NCI-H446 (cell line): ENCODE measurements around the gene RPTOR.

Experiments
- DNase-seq, 2 experiments: peaks; one replicate each; lab custom pipeline; 2025; lab: John Stamatoyannopoulos, UW

The RPTOR gene

DNA sequence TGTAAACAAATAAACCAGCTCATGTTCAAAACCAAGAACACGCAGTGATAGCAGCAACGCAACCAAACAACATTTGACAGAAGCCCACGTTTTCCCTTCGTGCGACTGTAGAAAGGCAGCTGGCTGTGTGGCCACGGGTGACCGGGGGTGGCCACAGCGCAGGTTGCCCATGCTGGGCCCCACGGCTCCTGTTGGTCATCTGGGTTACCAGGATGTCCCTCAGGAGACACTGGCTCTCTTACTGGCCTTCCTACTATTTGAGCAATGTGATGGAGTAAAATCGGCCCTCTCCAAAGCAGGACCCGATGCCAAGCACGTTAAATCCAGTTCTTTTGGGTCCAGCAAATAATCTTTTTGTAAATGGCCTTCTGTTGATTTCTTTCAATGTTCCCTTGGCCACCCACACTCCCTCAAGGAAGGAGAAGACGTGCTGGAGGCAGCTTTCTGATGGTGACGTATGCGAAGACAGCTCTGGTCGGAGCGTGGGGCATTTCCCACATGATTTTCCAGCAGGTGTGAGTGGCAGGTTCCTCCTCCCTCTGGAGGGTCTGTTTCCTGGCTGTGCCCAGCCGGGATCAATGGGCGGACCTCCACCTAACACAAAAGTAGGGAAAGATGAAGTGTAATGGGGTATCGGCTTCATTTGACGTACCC, 303.9 kb downstream of the RPTOR start:
- DNase-seq = no peak

DNA sequence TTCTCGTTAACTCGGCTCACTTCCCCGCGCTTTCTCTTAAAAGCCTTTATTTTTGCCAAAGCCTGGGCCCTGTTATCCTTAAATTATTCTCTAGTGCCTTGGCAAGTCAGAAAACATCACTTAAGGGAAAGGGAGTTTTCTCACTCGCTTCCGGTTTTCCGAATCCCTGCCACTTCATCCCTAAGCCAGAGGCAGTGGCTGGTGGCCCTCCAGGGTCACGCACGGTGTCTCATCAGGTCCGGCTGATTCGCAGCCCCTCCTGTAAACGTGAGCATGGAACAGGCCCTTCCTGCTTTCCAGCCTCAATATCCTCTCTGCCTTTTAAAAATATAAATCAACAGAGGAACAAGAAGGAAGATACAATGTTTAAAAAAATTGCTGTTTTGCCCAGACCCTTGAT, 304.5 kb downstream of the RPTOR start:
- no peak for DNase-seq

DNA sequence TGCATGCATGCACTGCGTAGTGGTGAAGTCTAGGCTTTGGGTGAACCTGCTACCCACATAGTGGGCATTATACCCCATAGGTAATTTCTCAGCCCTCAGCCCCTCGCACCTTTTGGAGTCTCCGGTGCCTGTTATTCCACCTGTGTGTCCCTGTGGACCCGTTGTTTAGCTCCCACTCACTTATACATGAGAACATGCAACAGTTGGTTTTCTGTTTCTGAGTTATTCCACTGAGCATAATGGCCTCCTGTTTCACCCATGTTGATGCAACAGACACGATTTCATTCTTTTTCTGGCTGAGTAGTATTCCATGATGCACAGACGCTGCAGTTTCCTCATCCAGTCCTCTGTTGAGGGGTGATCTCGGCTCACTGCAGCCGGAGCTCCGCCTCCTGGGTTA, 305.5 kb downstream of the RPTOR start:
- DNase-seq = no peak

DNA sequence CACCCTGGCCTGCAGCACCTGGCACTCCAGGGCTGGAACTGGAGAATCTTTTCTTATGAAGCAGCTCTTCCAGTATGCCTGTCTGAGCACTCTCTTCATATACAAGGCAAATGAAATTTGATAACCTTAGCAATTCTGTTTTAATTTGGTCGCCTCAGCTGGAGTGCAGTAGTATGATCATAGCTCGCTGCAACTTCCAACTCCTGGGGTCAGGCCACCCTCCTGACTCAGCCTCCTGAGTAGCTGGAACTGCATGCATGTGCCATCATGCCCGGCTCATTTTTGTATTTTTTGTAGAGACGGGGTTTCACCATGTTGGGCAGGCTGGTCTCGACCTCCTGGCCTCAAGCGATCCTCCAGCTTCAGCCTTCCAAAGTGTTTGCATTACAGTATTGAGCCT, 306.2 kb downstream of the RPTOR start:
- DNase-seq = no peak

DNA sequence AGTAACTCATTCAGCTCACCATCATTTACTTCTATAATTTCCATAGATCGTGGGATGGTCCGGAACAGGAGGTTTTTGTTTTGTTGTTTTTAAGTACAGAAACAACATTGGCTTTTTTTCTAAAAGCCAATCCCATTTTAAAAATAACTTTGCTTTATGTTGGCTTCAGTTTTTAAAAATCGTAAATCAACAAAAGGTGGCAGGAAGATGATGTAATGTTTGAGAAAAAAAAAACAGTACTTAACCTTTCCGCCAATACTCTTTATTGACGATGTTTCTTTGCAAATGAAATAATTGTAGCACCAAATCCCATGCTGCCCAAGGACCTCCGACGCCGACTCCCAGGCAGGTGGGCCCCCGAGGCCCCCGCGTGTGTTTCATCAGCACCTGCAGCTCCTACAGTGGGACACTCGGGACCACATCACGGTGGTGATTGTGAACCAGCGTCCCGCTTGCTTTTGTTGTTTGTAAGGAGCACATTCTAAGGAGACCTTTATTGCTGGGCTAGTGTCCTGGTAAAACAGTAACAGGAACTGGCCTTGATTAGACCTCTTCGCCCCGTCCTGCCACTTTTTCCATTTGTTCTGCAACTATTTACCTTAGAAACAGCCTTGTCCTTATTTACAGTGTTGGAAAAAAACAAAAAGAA, 306.8 kb downstream of the RPTOR start:
- DNase-seq = no peak

DNA sequence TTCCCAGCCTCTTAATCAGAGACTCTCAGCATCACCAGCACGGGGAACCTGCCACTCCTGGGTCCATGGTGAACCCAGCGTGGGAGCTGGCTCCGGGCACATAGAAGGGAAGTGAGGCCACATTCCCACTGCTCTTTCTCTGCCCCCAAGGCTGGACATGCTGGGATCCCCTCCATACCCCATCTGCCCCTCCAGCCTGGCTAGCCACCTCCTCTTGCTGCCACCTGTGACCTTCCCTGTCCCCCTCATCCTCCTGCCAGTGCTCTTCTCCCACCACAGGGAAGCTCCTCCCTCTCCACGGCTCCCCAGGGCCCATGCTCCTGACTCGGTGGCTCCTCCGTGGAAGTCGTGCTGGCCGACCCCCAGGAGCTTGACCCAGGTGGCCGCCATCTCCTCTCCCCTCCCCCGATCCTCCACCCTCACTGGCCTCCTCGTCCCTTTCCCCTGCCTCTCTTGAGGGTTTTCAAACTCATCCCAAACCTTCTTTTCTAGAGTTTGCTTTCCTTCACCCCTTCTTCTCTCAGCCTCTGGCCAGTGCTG, 307.9 kb downstream of the RPTOR start:
- DNase-seq = no peak

DNA sequence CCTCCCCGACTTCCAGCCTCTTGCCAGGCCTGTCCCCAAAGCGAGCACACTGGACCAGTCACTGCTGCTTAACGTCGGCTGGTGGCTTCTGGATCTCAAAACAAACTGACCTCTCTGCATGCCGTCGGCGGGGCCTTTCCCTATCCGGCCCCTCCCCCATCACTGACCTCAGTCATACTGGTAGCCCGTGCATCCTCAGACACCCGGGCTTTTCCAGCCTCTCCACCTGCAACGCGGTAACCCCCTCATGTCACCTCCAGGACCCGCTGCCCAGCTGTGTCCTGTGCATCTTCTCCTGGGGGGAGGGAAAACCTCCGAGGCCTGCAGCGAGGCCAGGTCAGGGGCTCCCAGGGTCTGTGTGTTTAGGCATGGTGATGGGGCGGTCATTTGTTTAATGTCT, 308.4 kb downstream of the RPTOR start:
- no peak for DNase-seq

DNA sequence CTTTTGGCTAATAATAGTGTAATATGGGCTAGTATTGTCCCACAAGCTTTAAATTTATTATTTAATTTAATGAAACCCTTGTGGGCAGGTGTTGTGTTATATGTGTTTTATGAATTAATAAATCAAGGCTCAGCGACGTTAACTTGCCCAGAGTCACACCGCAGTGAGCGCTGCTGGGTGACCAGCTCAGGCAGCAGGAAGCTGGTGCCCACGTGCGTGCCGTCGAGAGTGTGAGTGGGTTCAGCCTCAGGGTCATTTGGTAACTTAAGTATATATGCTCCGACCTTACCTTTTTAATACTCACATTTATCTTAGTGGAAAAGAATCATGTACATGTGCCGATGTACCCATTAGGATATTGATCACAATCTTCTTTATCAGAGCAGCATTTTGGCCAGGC, 309.6 kb downstream of the RPTOR start:
- no peak for DNase-seq

DNA sequence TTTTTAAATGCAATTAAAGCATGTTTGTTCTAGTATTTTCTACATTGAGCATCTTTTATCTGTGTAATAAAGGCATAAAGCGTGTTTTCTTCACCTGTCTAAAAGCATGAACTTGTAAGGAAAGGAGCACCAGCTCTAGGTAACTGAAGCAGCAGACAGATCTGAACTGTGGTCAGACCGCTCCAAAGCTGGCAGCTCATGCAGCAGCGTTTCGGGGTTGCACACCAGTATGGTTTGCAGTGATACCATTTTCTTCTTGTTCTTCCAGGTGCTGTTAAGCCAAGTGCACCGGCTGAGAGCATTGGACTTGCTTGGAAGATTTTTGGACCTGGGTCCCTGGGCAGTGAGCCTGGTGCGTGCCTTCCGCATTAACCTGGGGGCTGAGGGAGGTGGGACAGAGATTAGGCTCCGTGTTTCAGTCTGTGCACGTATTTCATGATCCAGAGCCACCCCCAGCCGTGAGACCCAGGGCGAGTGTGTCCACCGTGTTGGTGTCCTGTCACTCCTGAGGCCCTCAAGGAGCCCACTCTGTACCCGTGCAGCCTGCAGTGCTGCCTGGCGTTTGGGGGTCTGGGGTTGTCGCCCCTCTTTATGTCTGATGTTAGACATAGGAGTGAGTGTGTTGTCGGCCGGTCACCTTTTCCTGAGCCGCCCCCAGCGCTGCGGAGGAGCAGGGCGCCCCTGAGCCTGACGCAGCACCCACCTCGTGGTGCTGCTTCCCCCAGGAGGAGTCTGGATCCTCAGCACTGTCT, 310.7 kb downstream of the RPTOR start:
- DNase-seq = no peak

DNA sequence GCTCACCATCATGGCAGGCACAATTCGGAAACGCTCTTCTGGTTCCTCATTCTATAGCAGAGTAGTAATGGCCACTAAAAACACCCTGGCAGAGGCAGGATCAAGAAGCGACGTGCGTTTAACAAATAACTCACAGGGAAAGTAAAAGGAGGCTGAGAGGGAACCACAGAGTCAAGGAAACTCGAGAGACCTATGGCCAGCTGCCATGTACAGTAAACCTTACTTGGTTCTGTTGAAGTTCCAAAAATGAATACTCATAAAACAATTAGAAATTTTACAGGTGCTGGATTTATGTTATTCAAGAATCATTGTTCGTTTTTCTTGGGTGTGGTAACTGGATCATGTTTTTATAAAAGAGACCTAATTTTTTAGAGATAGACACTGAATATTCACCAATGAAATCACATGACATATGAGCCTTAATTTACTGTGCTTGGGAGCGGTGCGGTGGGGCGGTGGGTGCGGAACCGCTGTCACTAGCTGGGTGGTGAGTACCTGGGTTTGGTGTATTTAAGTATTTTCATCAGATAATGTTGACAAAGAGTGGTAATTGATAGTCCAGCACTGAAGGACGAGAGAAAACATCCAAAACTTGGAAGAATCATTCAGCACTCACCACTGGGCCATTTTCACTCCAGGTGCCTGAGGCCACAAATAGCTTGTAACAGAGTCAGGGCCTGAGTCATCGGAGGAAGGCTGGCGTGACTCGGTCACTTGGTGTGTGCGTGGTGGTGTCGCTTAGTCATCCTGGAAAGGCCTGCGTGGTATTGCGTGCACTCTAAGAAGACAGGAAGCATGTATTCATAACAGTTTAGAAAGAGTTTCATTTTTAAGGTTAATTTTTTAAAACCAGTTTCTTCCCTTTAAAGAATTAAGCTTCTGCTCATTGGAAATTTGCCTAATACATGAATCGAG, 311.6 kb downstream of the RPTOR start:
- DNase-seq = no peak

DNA sequence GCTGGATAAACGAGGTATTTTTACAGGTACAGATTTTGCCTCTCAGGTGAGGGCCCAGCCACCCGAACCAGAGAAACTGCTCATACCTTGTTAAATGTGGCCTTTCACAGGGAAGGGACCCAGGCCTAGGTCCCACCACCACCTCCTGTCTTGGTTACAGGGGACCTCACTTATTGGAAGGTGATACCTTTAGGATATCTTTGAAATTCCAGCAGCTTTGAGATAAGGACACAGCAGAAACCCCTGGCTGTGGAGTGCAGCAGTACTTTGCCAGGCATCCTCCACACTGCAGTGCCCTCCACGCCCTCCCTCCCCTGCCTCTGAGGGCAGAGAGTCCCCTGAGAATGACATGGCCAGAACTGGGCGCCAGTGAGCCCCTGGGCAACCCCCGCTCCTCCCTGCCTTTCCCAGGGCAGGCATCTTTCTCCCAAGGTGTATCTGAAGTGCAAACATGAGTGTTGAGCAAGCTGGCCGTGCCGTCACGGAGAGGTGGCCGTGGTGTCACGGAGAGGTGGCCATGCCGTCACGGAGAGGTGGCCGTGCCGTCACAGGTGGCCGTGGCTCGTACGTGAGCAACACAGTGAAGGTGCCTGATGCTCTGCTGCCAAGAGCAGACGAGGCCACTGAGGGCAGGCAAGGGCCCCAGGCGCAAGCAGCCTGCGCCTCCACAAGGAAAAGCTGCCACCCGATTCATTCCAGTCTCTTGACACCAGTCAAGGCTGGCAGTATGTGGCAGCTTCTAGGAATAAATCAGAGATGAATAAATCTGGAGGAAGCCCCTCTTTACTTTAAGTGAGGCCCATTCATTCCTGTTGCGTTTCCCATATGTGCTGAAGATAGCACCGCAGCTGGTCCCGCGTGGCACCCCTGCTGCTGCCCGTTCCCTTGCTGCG, 312.5 kb downstream of the RPTOR start:
- no peak for DNase-seq

DNA sequence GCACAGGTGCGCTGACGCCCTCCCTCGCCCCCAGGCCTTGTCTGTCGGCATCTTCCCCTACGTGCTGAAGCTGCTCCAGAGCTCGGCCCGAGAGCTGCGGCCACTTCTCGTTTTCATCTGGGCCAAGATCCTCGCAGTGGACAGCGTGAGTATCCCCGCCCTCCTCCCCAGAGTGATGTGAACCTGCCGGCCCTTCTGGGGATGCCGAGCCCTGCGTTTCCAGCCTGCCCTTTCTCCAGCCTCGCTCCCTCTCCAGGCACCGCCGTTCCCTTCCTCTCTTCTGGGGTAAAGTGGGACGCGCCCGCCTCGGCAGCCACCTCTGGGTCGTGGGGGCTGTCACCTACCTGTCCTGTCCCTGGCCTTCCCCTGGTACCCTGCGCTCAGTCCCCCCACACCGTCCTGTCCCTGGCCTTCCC, 313.1 kb downstream of the RPTOR start:
- no peak for DNase-seq

DNA sequence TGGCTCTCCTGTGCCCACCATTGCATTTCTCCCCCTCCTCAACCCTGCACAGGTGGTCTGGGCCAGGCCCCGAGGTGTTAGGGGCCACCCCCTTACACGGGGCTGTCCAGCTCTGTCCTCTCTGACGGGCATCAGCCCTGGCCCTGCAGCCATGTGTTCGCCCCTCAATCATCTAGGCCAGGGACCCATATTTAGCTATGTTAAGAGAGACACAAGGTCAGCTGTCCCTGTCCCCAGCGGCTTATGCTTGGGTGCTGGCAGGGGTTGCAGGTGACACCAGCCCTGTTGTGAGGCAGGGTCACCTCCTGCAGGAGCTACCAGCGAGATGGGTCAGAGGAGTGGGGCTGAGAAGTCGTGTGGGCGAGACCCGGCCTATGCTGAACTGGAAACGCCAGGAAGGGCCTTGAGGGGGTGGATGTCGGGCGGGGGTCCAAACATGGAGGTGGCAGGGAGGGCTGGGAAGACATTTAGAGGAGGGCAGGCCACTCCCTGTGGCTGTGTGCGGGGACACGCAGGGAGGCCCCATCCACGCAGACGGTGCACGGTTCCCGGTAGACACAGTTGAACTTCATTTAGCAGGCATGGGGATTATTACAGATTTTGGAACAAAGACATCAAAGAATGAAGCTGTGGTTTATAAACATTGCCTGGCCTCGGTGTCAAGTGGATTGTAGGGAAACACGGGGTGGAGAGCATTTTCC, 313.8 kb downstream of the RPTOR start:
- no peak for DNase-seq

DNA sequence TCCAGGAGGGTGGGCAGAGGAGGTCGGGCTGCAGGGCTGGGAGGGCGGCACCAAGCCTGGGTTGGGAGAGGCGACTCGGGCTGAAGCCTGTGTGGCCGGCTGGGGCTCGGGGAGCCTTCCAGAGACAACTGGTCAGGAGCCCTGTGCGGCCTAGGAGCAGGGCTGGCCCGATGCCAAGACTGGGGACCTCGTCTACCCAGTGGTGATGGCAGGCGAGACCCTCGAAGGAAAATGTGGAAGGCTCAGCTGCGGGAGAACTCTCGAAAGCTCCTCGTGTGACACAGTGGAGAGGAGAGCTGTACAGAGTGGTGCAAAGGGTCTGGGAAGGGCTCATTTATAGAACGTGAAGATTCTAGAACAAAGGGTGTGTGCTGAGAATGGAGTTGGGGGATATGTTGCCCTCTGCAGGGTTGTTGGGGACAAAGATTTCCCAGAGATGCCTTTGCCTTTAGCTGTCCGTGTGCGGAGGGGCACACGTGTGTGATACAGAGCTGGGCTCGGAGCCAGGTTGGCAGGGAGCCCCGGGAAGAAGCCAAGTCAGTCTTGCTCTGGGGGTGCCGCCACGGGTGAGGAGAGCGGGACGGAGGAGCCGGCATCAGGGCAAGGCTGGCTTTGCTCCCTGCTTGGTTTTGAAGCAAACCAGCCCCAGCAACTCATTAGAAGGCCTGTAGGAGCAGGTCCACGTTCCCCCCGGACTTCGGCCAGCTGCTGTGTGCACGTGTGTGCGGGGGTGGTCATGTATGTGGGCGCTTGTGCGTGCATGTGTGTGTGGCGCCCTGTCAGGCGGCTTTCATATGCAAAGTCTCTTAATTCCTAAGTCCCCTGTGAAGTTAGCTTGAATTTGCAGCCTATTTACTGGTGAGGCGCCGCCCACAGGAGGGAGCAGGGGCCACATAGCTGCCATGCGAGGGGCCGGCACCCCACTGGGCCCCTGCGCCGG, 314.6 kb downstream of the RPTOR start:
- peak; percentile 84 to 93 for DNase-seq

DNA sequence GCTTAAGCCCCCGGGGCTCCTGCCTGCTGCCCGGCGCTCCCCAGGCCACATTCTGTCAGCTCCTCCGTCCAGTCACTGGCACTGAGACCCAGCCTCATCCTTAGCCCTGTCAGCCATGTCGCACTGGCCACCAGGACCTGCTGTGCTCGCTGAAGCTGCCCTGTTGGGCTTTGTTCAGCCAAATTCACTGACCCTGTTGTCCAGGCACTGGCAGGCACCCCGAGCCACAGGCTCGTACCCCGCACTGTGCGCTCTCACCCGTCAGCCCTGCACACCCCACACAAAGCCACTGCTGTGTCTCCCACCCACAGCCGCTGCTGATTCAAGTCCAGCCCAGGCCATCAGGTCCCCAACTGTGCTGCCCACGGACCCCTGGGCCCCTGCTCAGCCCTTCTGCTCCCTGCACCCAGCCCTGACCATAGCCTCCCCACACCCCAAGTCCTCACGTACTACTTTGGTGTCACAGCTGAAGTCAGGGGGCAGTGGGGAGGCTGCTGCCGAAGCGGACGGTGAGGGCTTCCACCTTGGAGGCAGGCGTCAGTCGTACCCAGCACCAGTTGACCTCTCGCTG, 315.5 kb downstream of the RPTOR start:
- DNase-seq = no peak

DNA sequence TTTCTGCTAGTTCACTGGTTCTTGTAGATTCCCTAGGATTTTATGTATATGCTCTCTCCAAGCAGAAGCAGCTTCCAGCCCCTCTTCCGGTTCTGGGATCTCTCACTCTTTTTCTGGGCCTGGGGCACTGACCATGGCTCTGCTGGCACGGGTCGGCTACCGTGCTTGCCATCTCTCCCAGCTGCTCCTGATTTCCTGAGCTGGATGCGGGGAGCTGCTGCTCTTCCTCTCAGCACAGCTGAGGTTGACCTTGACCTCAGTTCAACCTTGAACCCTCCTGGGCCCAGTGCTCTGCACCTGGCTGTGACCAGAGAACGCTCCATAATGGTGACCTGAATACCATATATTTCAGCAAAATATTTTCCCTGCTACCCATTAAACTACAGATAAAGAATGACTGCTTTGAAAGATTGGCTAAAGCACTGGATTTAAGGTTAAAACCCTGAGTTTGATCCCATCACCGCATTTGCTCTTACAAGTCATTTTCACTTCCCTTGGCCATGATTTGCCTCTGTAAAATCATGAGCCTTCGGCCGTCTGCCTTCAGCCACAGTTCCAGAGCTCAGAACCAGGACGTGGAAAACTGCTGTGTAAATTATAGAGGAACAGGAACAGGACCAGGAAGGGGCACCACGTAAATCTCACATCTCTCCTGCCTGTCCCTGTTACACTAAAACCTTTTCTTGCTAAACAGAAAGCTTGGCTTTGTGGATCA, 316.2 kb downstream of the RPTOR start:
- no peak for DNase-seq

DNA sequence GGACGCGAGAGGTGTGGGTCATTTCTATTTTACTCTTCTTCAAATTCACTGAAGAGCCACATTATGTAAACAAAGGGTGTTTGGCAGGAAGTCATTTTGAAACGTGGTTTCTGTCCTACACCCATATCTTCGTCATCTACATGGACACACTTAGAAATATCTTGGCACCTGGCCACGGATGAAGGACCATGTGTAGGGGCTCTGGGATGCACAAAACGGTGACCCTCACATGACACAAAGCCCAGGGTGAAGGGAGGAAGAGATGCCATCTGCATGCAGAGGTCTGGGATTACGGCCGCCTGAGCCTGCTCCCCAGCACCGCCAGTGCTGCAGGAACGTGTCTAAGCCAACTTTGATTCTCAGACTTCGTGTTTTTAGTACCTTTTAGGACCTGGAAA, 316.8 kb downstream of the RPTOR start:
- DNase-seq = no peak

DNA sequence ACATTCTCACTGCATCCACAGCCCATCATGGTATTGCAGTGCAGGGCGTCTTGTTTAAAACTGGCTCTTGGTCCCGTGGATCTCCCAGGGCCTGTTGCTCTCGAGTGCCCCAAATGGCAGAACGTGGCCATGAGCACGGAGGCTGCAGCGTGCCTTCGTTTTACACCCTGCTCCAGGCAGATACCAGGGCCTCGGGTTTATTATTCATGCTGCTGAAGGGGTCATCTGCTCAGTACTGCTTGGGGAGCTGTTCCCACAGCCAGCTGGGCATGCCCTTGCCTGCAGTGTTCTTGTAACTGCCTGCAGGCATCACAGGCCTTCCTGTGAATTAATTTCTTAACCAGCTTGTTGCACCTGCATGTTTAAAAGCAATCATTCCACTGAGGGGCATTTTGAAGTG, 317.3 kb downstream of the RPTOR start:
- DNase-seq = no peak
